M059J (cell line): ENCODE data around the gene ARF1. TPM values are rescaled to one million over a fixed set of nuclear protein-coding genes. Genes with fewer than 3 reads are reported as not detected.

Experiments
- DNase-seq: peaks from one replicate; pipeline ENCODE4 v3.0.0-alpha.2; 2012; ENCODE audit warnings: low read depth
- total RNA-seq: library from RNA; depleted of rRNA; stranded (reverse); fragments of >200 nt; shearing (Covaris generic); gene quantifications from 2 replicates; pipeline ENCODE4 v1.2.3, GENCODE V29; 2014; rRNA removed

ARF1 gene
- total RNA-seq, 1 experiment from 2014 or later: 280 TPM

- DNase-seq: no peak
Measured at GRCh38 chr1:228147151-228147693, 64.7 kb downstream of the ARF1 start.

- no peak for DNase-seq
Measured at GRCh38 chr1:228147768-228148167, 65.3 kb downstream of the ARF1 start.

- no peak for DNase-seq
Measured at GRCh38 chr1:228148196-228148861, 65.8 kb downstream of the ARF1 start.

Other genes starting within 250 kb of the ARF1 start
- gene WNT9A, start 134.8 kb upstream of the ARF1 start, total RNA-seq: 0.10 and 0.37 TPM in 2 replicates
- gene WNT3A, start 75.7 kb upstream of the ARF1 start, total RNA-seq: not detected in 2 replicates
- gene C1orf35, start 20.6 kb downstream of the ARF1 start, total RNA-seq: 9.3 and 19.0 TPM in 2 replicates
- gene MRPL55, start 26.6 kb downstream of the ARF1 start, total RNA-seq: 83.3 and 99.3 TPM in 2 replicates
- 227 and 347 TPM in 2 replicates for gene GUK1, start 57.6 kb downstream of the ARF1 start, total RNA-seq
- 0.12 and 0.17 TPM in 2 replicates for gene GJC2, start 67.2 kb downstream of the ARF1 start, total RNA-seq
- gene IBA57, start 83.1 kb downstream of the ARF1 start, total RNA-seq: 0.47 and 1.5 TPM in 2 replicates
- gene OBSCN, start 125.3 kb downstream of the ARF1 start, total RNA-seq: 0.42 and 1.9 TPM in 2 replicates